HG03196 (cell line): ENCODE results near the gene NPNT.

Experiments used
- ATAC-seq: cut with Tn5 transposase; IDR thresholded peaks from one replicate; pipeline ENCODE4 v1.9.1; 2021; ENCODE audit not compliant: unreplicated experiment

Gene NPNT

GRCh38 chr4:106017975-106018374, 122.7 kb downstream of the NPNT start:
- ATAC-seq: no peak

- no peak for ATAC-seq
These were observed 124.5 kb downstream of the NPNT start for GRCh38 chr4:106019771-106020170.
